IMR-90 (cell line): Measurements from ENCODE around the gene OR2T29. TPM values are rescaled to one million over a fixed set of nuclear protein-coding genes. Genes with fewer than 3 reads are reported as not detected.

Experiments
- ATAC-seq: fragments of 200-7000 bp; cut with Tn5 transposase; 2 replicates; pipeline ENCODE4 v1.9.1; 2020; ENCODE audit warnings: low read depth, mild to moderate bottlenecking, moderate library complexity
- BruUV-seq: library from RNA; stranded (reverse); fragments of 400-500 nt; replicated peaks from 2 replicates; lab custom pipeline; 2021; lab: Mats Ljungman, UMichigan
- CTCF ChIA-PET: fragments of 300-600 bp; formaldehyde crosslinking; extraction: SDS; loops from one replicate; lab custom pipeline; 2021; ENCODE audit warnings: antibody characterized with exemption; lab: Yijun Ruan, JAX
- POLR2A ChIA-PET: fragments of 300-600 bp; sonication (Branson Sonifier 250); formaldehyde crosslinking; loops from one replicate; lab custom pipeline; 2022; ENCODE audit warnings: antibody characterized with exemption; ENCODE audit not compliant: unreplicated experiment; lab: Charles Lee
- DNase-seq: peaks from one replicate; pipeline ENCODE4 v3.0.0; 2013
- H2AFZ ChIP-seq: replicated peaks from 2 replicates; pipeline ENCODE3; 2013; ENCODE audit warnings: low read length, mild to moderate bottlenecking; ENCODE audit not compliant: poor library complexity
- H2AK5ac ChIP-seq: 2 replicates; pipeline ENCODE4 v1.6.1; 2013; ENCODE audit warnings: low read depth, low read length, inconsistent platforms
- H2AK9ac ChIP-seq: replicated peaks from 2 replicates; pipeline ENCODE3; 2013; ENCODE audit warnings: mild to moderate bottlenecking, low read depth, low read length, moderate library complexity; ENCODE audit not compliant: poor library complexity
- H2BK120ac ChIP-seq: 2 replicates; pipeline ENCODE4 v1.6.1; 2013; ENCODE audit warnings: low read depth, low read length, inconsistent platforms
- H2BK15ac ChIP-seq: 3 replicates; pipeline ENCODE4 v1.6.1; 2013; ENCODE audit warnings: low read depth, low read length, inconsistent platforms
- H2BK20ac ChIP-seq: 2 replicates; pipeline ENCODE4 v1.6.1; 2013; ENCODE audit warnings: low read depth, mild to moderate bottlenecking, inconsistent platforms, low read length, moderate library complexity
- H2BK5ac ChIP-seq: 2 replicates; pipeline ENCODE4 v1.6.1; 2013; ENCODE audit warnings: mild to moderate bottlenecking, low read depth, low read length, inconsistent platforms; ENCODE audit not compliant: poor library complexity, severe bottlenecking
- H3K14ac ChIP-seq: replicated peaks from 2 replicates; pipeline ENCODE4 v1.6.1; 2013; ENCODE audit warnings: low read depth, low read length, inconsistent platforms
- H3K18ac ChIP-seq: 2 replicates; pipeline ENCODE4 v1.6.1; 2013; ENCODE audit warnings: low read depth, low read length, control low read depth
- H3K23ac ChIP-seq: 2 replicates; pipeline ENCODE4 v1.6.1; 2013; ENCODE audit warnings: low read depth, low read length, inconsistent platforms
- H3K27ac ChIP-seq: 2 replicates; pipeline ENCODE4 v1.5.1; 2013; ENCODE audit warnings: mild to moderate bottlenecking, control low read depth, low read length; ENCODE audit not compliant: insufficient read depth
- H3K27me3 ChIP-seq: 2 replicates; pipeline ENCODE4 v1.6.1; 2013; ENCODE audit warnings: low read length; ENCODE audit not compliant: control insufficient read depth, insufficient read depth
- H3K36me3 ChIP-seq: 2 replicates; pipeline ENCODE4 v1.6.1; 2013; ENCODE audit warnings: low read length, mixed read lengths; ENCODE audit not compliant: control insufficient read depth, insufficient read depth
- H3K4ac ChIP-seq: 2 replicates; pipeline ENCODE4 v1.6.1; 2013; ENCODE audit warnings: low read depth, low read length, inconsistent platforms
- H3K4me1 ChIP-seq: 2 replicates; pipeline ENCODE4 v1.6.1; 2013; ENCODE audit warnings: low read length, mixed read lengths; ENCODE audit not compliant: control insufficient read depth, insufficient read depth
- H3K4me2 ChIP-seq: 2 replicates; pipeline ENCODE4 v1.6.1; 2013; ENCODE audit warnings: low read depth, mild to moderate bottlenecking, control low read depth, low read length, moderate library complexity
- H3K4me3 ChIP-seq: 2 replicates; pipeline ENCODE4 v1.5.1; 2013; ENCODE audit warnings: low read depth, mild to moderate bottlenecking, control low read depth, low read length, moderate library complexity; ENCODE audit not compliant: insufficient read depth
- H3K56ac ChIP-seq: 2 replicates; pipeline ENCODE4 v1.6.1; 2013; ENCODE audit warnings: low read length, inconsistent platforms; ENCODE audit not compliant: insufficient read depth; ENCODE audit errors: extremely low read depth
- H3K79me1 ChIP-seq, 2 experiments: 2 replicates each; pipeline ENCODE4 v1.6.1; 2013; ENCODE audit warnings: low read length in 2 of 2, inconsistent platforms in 1 of 2, low read depth in 1 of 2
- H3K9ac ChIP-seq: 2 replicates; pipeline ENCODE4 v1.6.1; 2013; ENCODE audit warnings: low read depth, low read length, control low read depth
- H3K9me1 ChIP-seq: 2 replicates; pipeline ENCODE4 v1.6.1; 2013; ENCODE audit warnings: low read length, inconsistent platforms; ENCODE audit not compliant: insufficient read depth
- H3K9me3 ChIP-seq: 2 replicates; pipeline ENCODE4 v1.6.1; 2013; ENCODE audit warnings: low read length; ENCODE audit not compliant: control insufficient read depth, insufficient read depth
- H4K20me1 ChIP-seq: 2 replicates; pipeline ENCODE4 v1.6.1; 2013; ENCODE audit warnings: low read length, inconsistent platforms; ENCODE audit not compliant: insufficient read depth
- H4K5ac ChIP-seq: 2 replicates; pipeline ENCODE4 v1.6.1; 2013; ENCODE audit warnings: mild to moderate bottlenecking, low read depth, low read length, control low read depth
- H4K8ac ChIP-seq, 2 experiments: 2 replicates each; pipeline ENCODE4 v1.6.1; 2013; ENCODE audit warnings: low read depth in 2 of 2, low read length in 2 of 2, control low read depth in 1 of 2, inconsistent platforms in 1 of 2
- H4K91ac ChIP-seq: 2 replicates; pipeline ENCODE4 v1.6.1; 2013; ENCODE audit warnings: low read depth, low read length, inconsistent platforms; ENCODE audit not compliant: insufficient read depth
- BHLHE40 ChIP-seq: fragments of 150-350 bp; IDR thresholded peaks from 2 replicates; pipeline ENCODE4 v1.6.1; 2016; ENCODE audit warnings: mild to moderate bottlenecking, low read depth, low read length
- CEBPB ChIP-seq: IDR thresholded peaks from 2 replicates; pipeline ENCODE4 v1.6.1; 2012; ENCODE audit warnings: low read depth, low read length, improper control_type of control experiment
- CHD1 ChIP-seq: IDR thresholded peaks from 2 replicates; pipeline ENCODE4 v1.6.1; 2012; ENCODE audit warnings: low read depth, low read length, improper control_type of control experiment
- FOS ChIP-seq: fragments of 150-350 bp; IDR thresholded peaks from 2 replicates; pipeline ENCODE4 v1.6.1; 2016; ENCODE audit warnings: low read depth, low read length
- MAFK ChIP-seq: IDR thresholded peaks from 2 replicates; pipeline ENCODE4 v1.6.1; 2012; ENCODE audit warnings: low read depth, low read length, improper control_type of control experiment
- MAZ ChIP-seq: IDR thresholded peaks from 2 replicates; pipeline ENCODE4 v1.6.1; 2012; ENCODE audit warnings: low read depth, mild to moderate bottlenecking, low read length, improper control_type of control experiment, moderate library complexity, borderline replicate concordance
- MXI1 ChIP-seq: IDR thresholded peaks from 2 replicates; pipeline ENCODE4 v1.6.1; 2012; ENCODE audit warnings: low read depth, mild to moderate bottlenecking, low read length, moderate library complexity, borderline replicate concordance
- NFE2L2 ChIP-seq: fragments of 150-350 bp; IDR thresholded peaks from 2 replicates; pipeline ENCODE4 v1.6.1; 2016; ENCODE audit warnings: low read depth, mild to moderate bottlenecking, low read length
- POLR2A ChIP-seq: IDR thresholded peaks from 2 replicates; pipeline ENCODE4 v1.6.1; 2012; ENCODE audit warnings: mild to moderate bottlenecking, low read depth, low read length
- RAD21 ChIP-seq: IDR thresholded peaks from 2 replicates; pipeline ENCODE4 v1.6.1; 2012; ENCODE audit warnings: low read length, improper control_type of control experiment
- RCOR1 ChIP-seq: IDR thresholded peaks from 2 replicates; pipeline ENCODE4 v1.6.1; 2012; ENCODE audit warnings: mild to moderate bottlenecking, low read length, improper control_type of control experiment; ENCODE audit not compliant: insufficient replicate concordance
- RFX5 ChIP-seq: IDR thresholded peaks from 2 replicates; pipeline ENCODE4 v1.8.0; 2012; ENCODE audit warnings: low read depth, mild to moderate bottlenecking, low read length, moderate library complexity
- SMC3 ChIP-seq: fragments of 150-350 bp; IDR thresholded peaks from 2 replicates; pipeline ENCODE4 v1.6.1; 2016; ENCODE audit warnings: low read depth, mild to moderate bottlenecking, antibody characterized with exemption, low read length, moderate library complexity
- WGBS, 2 experiments: methylation state at CpG; one replicate each; pipeline versions ENCODE4 v1.1.5 to v1.1.7; 2013; ENCODE audit warnings: missing lambda C conversion rate in 2 of 2; ENCODE audit not compliant: insufficient read length in 1 of 2; ENCODE audit errors: extremely low coverage in 2 of 2; 5-methylcytosine and 5-hydroxymethylcytosine counted together
- dilution Hi-C: fragments of 300-500 bp; cut with HindIII; formaldehyde crosslinking; loops from one replicate; pipeline ENCODE4 v1.14.3; 2018; ENCODE audit warnings: low sequenced_read_pairs; ENCODE audit not compliant: unreplicated experiment
- in situ Hi-C: fragments of 300-500 bp; cut with MboI; formaldehyde crosslinking; loops from 3 replicates; pipeline ENCODE4 v1.14.3; 2019; ENCODE audit warnings: low sequenced_read_pairs, inconsistent platforms, mixed read lengths
- intact Hi-C: fragments of 100-400 bp; cut with micrococcal nuclease; formaldehyde crosslinking; loops from 2 replicates; pipeline ENCODE4 v1.10.0; 2022
- polyA plus RNA-seq, 3 experiments: library from polyadenylated mRNA; depleted of rRNA; stranded (reverse); fragments of >200 nt; gene quantifications; 2 replicates each; pipeline ENCODE4 v1.2.3, GENCODE V29; 2012; ENCODE audit warnings: low replicate concordance in 1 of 3
- total RNA-seq: library from RNA; depleted of rRNA; stranded (reverse); fragments of >200 nt; gene quantifications from 2 replicates; pipeline ENCODE4 v1.2.3, GENCODE V29; 2012
- TF ChIP-seq, protein P1 (sequence below): fragments of 150-350 bp; IDR thresholded peaks from 2 replicates; pipeline ENCODE4 v1.6.1; 2016; ENCODE audit warnings: low read depth, mild to moderate bottlenecking, low read length, moderate library complexity, borderline replicate concordance
- TF ChIP-seq, protein P2 (sequence below): conservative IDR thresholded peaks from 2 replicates; pipeline ENCODE4 v1.5.1; 2012; ENCODE audit warnings: mild to moderate bottlenecking, low read depth, low read length, improper control_type of control experiment
- TF ChIP-seq, protein P3 (sequence below): fragments of 150-350 bp; IDR thresholded peaks from 2 replicates; pipeline ENCODE4 v1.6.1; 2017; ENCODE audit warnings: mild to moderate bottlenecking, antibody characterized with exemption, low read length, low read depth

OR2T29 gene
- total and polyA plus RNA-seq, 2 of the 4 experiments (the other 2 are of a cell fraction), result not detected

DNA sequence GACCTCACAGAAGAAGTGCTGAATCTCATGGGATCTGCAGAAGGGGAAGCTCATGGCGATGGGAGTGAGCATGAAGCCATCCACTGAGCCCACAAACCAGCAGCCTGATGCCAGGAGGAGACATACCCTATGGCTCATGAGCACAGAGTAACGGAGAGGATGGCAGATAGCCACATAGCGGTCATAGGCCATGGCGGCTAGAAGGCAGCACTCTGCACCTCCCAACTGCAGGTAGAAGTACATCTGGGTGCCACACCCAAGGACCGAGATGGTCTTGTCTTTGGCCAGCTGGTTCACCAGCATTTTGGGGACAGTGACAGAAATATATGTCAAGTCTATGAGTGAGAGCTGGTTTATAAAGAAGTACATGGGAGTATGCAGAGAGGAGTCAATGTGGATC, 30.7 kb upstream of the OR2T29 start:
- H2BK5ac ChIP-seq, result no peak overlapping the region
- H3K9ac ChIP-seq, result no peak overlapping the region
- H3K18ac ChIP-seq, result no peak overlapping the region
- WGBS, 2 experiments, result no CpG with 5 or more reads among the region's 5 CpGs
- H3K36me3 ChIP-seq, result no peaks in the 10 kb centered on the region
- no peak overlapping the region for H3K14ac ChIP-seq
- no TSS peak for BruUV-seq
- H3K27me3 ChIP-seq, result no peaks in the 10 kb centered on the region
- H3K4ac ChIP-seq, result no peak overlapping the region
- ChIA-PET POLR2A (no interaction called here), CTCF (no interaction called here)
- H3K4me2 ChIP-seq, result no peak overlapping the region
- H3K56ac ChIP-seq, result no peak overlapping the region
- no peak overlapping the region for H2BK15ac ChIP-seq
- H2BK120ac ChIP-seq, result no peak overlapping the region
- no peak overlapping the region for H2AK9ac ChIP-seq
- H2AK5ac ChIP-seq, result no peak overlapping the region
- no peaks in the 10 kb centered on the region for H3K9me1 ChIP-seq
- in situ Hi-C loops, result no loop called here
- H3K4me3 ChIP-seq, result no peak overlapping the region
- no peak overlapping the region for H4K8ac ChIP-seq
- dilution Hi-C loops, result no loop called here
- no peak overlapping the region for H2AFZ ChIP-seq
- intact Hi-C loops, result no loop called here
- no peak for ATAC-seq
- peaks cover 3% of the 10 kb centered on the region; the same call in 1 of the 2 replicates for H3K9me3 ChIP-seq
- no peaks in the 10 kb centered on the region for H3K4me1 ChIP-seq
- no peak overlapping the region for H3K23ac ChIP-seq
- H3K27ac ChIP-seq, result no peak overlapping the region
- no peak overlapping the region for H4K5ac ChIP-seq
- no peaks in the 10 kb centered on the region for H4K20me1 ChIP-seq
- DNase-seq, result no peak
- H4K91ac ChIP-seq, result no peak overlapping the region
- H3K79me1 ChIP-seq, result no peaks in the 10 kb centered on the region
- H2BK20ac ChIP-seq, result no peak overlapping the region
- TF ChIP-seq CEBPB (no peak), MAZ (no peak), RFX5 (no peak), BHLHE40 (no peak), FOS (no peak), CHD1 (no peak), MXI1 (no peak), POLR2A (no peak), SMC3 (no peak), RCOR1 (no peak), RAD21 (no peak), MAFK (no peak), NFE2L2 (no peak)
- TF ChIP-seq, protein P1, sequence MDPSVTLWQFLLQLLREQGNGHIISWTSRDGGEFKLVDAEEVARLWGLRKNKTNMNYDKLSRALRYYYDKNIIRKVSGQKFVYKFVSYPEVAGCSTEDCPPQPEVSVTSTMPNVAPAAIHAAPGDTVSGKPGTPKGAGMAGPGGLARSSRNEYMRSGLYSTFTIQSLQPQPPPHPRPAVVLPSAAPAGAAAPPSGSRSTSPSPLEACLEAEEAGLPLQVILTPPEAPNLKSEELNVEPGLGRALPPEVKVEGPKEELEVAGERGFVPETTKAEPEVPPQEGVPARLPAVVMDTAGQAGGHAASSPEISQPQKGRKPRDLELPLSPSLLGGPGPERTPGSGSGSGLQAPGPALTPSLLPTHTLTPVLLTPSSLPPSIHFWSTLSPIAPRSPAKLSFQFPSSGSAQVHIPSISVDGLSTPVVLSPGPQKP, result no peak
- TF ChIP-seq, protein P2, sequence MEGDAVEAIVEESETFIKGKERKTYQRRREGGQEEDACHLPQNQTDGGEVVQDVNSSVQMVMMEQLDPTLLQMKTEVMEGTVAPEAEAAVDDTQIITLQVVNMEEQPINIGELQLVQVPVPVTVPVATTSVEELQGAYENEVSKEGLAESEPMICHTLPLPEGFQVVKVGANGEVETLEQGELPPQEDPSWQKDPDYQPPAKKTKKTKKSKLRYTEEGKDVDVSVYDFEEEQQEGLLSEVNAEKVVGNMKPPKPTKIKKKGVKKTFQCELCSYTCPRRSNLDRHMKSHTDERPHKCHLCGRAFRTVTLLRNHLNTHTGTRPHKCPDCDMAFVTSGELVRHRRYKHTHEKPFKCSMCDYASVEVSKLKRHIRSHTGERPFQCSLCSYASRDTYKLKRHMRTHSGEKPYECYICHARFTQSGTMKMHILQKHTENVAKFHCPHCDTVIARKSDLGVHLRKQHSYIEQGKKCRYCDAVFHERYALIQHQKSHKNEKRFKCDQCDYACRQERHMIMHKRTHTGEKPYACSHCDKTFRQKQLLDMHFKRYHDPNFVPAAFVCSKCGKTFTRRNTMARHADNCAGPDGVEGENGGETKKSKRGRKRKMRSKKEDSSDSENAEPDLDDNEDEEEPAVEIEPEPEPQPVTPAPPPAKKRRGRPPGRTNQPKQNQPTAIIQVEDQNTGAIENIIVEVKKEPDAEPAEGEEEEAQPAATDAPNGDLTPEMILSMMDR, result no peak
- TF ChIP-seq, protein P3, sequence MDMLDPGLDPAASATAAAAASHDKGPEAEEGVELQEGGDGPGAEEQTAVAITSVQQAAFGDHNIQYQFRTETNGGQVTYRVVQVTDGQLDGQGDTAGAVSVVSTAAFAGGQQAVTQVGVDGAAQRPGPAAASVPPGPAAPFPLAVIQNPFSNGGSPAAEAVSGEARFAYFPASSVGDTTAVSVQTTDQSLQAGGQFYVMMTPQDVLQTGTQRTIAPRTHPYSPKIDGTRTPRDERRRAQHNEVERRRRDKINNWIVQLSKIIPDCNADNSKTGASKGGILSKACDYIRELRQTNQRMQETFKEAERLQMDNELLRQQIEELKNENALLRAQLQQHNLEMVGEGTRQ, result no peak
